GM21447 (cell line): Measurements from ENCODE around the gene HOXB6.

Experiments used
- ATAC-seq: cut with Tn5 transposase; IDR thresholded peaks from one replicate; pipeline ENCODE4 v1.9.1; 2021; ENCODE audit not compliant: unreplicated experiment

HOXB6 gene

DNA sequence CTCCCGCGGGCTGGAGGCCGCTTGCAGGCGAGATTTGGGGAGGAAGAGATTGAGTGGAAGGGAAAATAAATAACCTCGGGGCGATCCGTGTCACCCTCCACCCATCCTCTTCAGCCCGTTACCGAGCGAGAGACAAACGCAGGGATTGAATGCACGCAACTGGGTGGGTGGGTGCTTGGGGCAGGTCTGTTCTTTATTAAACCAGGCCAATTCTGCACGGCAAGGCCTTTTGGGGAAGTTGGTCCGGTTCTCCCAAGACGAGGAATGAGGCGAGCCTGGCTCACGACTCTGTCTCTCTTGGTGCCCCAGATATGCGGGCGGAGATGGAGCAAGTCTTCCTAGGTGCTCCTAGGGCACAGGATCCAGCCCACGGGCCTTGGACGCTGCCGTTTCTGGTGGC is 6.4 kb upstream of the HOXB6 start:
- no peak for ATAC-seq

DNA sequence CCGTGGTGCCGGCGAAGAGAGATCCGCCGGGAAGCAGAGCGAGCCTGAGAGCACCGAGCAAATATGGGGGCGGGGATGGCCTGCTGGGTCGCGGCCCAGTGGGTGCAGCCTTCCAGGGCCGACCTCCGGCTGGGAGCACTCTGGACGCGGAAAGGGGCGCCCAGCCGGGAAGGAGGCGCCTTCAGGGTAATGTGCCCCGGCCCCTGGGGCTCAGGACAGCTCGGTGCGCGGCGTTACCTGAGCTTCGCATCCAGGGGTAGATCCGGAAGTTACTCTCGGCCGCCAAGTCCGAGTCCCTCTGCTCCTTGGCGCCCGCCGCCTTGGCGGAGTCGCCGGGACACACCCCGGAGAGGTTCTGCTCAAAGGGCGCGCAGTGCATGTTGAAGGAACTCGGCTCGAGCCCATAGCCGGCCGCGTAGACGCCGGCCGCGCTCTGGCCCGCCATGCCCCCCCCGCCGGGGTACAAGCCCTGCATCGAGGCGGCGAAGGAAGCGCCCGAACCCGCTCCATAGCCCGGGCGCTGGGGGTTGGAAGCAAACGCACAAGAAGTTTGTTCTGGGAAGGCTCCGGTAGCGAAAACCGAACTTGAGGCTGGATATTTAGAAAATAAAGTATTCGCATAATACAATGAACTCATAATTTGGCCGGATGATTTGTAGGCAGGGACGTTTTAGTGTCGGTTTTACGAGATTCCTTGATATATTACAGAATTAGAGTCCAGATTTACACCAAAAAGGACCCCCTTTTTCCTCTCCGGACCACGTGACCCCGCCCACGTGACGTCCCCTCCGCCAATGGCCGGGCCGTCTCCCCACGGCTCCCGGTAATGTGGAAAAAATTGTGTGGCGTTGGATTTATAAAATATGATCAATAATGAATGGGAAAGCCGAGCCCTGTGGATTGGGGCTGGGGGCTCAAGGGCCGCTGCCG is 5.8 kb upstream of the HOXB6 start, which contains the start of gene HOXB7:
Gene HOXB7, minus strand, starts transcription at position 736 of the 930 bp plus-strand sequence. Its CDS starts 99 bp downstream, at position 637.
- ATAC-seq = no peak

DNA sequence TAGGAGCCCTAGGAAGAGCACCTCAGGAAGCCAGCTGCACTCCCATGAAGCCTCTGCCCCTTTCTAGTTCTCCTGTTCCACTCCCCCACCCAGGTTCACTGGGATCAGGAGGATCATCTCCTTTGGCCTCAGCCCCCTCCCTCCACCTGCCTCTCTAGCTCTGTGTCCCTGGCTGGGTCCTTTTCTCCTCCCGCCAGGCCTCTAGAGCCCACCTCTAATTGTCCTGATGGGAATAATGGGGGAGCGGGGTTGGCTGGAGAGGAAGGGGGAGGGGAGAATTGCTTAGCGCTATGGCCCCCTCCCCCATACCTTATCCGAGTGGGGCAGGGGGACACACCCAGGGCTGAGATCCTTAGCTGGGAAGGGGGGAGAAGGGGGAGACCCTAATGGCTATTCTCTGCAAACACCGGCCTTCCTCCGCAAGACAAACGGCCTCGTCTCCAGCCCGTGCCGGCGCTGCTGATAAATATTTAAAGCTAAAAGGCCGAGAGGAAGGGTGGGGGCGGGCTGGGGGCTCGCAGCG is 5.0 kb upstream of the HOXB6 start:
- no peak for ATAC-seq

GRCh38 chr17:48609033-48609432 is 4.2 kb upstream of the HOXB6 start:
- ATAC-seq = no peak

DNA sequence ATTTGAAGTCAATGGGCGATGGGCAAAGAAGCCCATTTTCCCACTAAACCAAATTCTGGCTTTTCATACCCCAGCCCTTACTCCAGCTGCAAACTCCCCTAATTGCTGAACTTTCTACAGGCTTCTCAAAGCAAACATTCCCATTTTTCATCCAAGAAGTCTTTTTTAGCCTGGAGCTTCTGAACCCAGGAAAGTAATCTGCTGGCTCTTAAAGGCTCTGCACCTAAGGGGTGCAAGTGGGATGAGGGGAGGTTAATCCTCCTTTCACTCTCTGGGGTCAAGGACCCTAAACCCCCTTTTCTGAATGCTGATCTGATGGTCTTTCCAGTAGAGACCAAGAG is 3.7 kb upstream of the HOXB6 start:
- ATAC-seq = no peak

- no peak for ATAC-seq
Observed at GRCh38 chr17:48606892-48607614, 2.3 kb upstream of the HOXB6 start.

GRCh38 chr17:48605991-48606891 is 1.5 kb upstream of the HOXB6 start:
- no peak for ATAC-seq

- no peak for ATAC-seq
Observed at GRCh38 chr17:48605409-48605919, 678 bp upstream of the HOXB6 start.

DNA sequence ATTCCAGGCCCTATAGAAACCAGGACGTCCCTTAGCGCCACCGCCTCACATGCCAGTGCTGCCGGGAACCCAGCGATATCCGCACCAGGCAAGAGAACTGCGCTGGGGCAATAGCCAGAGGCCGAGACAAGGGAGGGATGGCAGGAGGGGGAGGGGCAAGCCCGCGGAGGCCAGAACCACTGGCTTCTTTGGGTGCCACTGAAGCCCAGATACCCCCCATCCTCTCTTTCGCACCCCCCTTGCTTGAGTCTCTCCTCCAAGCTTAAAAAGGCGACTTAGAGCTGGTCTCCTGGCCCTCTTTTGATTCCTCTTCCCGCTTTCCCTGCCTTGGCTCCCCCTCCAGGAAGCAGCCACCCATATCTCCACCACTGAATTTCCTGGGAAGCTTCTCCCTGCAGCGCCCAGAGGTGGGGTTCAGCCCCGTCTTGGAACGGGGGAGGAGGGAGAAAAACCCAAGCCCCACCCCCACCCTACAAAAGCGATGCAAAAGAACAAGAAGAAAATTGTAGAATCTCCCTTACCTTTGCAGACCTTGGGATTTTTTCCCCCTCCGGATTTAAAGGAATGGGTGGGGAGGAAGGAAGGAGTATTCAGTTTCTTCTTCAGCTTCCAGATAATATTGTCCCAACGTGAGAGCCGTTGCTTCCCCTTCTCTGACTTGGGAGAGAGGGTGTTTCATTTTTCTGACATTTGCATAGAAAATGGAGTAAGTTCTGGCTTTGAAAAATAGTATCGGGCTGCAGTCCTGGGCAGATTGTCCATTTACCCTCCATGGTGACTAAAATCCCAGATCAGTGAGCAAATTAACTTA is 622 bp downstream of the HOXB6 start:
- no peak for ATAC-seq

GRCh38 chr17:48601539-48602425 is 3.0 kb downstream of the HOXB6 start:
- no peak for ATAC-seq

GRCh38 chr17:48601207-48601538 is 3.6 kb downstream of the HOXB6 start:
- no peak for ATAC-seq

GRCh38 chr17:48600244-48601098 is 4.3 kb downstream of the HOXB6 start:
- ATAC-seq = no peak

GRCh38 chr17:48599354-48599753 is 5.4 kb downstream of the HOXB6 start:
- no peak for ATAC-seq

DNA sequence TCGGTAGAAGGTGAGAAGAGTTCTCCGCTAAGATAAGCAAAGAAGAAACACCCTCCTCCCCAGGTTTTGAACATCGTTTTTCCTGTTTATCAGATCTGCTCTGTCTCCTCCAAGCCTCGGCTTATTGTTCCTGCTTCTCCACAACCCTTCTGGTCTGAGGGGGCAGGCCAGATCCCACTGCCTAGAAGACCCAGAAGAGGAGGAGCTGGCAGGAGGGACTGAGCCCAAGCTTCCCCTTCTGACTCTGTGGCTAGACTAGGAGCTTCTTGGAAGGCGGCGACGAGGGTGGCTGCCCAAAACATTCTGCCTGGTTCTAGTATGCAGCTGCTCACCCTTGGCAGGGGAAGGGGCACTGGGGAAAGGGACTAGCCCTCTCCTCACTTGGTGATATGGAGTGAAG is 6.0 kb downstream of the HOXB6 start:
- no peak for ATAC-seq

DNA sequence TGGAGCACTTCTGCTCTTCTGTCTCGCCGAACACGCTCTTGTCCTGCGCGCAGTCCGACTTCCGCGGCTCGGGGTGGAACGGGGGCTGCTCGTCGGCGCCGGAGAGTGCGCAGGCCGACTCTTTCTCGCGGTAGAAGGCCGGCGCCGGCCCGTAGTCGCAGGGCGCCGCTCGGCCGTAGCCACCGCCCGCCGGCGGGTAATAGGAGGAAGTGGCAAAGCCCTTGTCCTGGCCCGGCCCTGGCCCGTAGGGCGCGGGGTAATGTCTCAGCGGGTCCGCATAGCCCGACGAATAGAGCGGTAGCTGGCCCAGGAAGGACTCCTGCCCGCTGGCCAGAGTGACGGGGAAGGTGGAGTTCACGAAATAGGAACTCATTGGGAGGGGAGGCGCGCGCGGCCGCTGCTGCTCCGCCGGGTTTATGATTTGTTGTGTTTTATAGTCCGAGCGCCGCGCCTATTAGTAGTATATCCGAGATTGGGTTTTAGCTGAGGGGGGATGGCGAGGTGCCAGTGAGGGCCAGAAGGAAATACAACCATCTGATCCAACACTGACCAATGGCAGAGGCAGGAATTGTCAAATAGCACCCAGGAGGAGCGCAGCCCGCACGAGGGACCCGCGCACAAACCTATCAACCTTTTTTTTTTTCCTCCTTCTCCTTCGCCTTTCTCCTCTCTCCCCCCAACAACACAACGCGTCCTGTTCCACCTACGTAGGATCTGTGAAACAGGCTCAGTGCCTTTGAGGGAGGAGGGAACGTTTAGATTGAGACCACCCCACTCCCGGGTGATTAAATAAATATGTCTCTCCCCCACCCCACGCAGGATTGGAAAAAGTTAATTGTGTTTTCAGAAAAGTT is 6.8 kb downstream of the HOXB6 start:
- ATAC-seq = no peak

- no peak for ATAC-seq
Observed at GRCh38 chr17:48597528-48597777, 7.3 kb downstream of the HOXB6 start.

- no peak for ATAC-seq
Observed at GRCh38 chr17:48596735-48597527, 7.9 kb downstream of the HOXB6 start.
